NCI-H1105 treated with DMSO at 0.1 percent for 48 hours (cell line): ENCODE measurements around the gene HLA-B.
"Not testable (repeated sequence)": the region's sequence is repeated elsewhere in the genome, so short reads cannot be mapped to it uniquely, and the experiment has no call there.

Experiments
- DNase-seq: peaks from one replicate; lab custom pipeline; 2025; lab: John Stamatoyannopoulos, UW

HLA-B gene

GRCh38 chr6:31383149-31383548, 26.2 kb upstream of the HLA-B start:
- no peak for DNase-seq

GRCh38 chr6:31381666-31382065, 24.7 kb upstream of the HLA-B start:
- DNase-seq = no peak

- DNase-seq = no peak
Observed at GRCh38 chr6:31379850-31380249, 22.9 kb upstream of the HLA-B start.

- no peak for DNase-seq
Observed at GRCh38 chr6:31378721-31379103, 21.7 kb upstream of the HLA-B start.

- no peak for DNase-seq
Observed at GRCh38 chr6:31378062-31378720, 21.2 kb upstream of the HLA-B start.

GRCh38 chr6:31377029-31377428, 20.1 kb upstream of the HLA-B start:
- DNase-seq = no peak

GRCh38 chr6:31375699-31376098, 18.7 kb upstream of the HLA-B start:
- no peak for DNase-seq

- DNase-seq = not testable (repeated sequence)
Observed at GRCh38 chr6:31374118-31374517, 17.1 kb upstream of the HLA-B start.

- DNase-seq = no peak
Observed at GRCh38 chr6:31368461-31368860, 11.5 kb upstream of the HLA-B start.

- DNase-seq = peak; percentile 69
Observed at GRCh38 chr6:31366693-31367470, 9.9 kb upstream of the HLA-B start.

- no peak for DNase-seq
Observed at GRCh38 chr6:31365864-31366263, 8.9 kb upstream of the HLA-B start.

- no peak for DNase-seq
Observed at GRCh38 chr6:31363811-31364210, 6.8 kb upstream of the HLA-B start.

GRCh38 chr6:31362751-31363150, 5.8 kb upstream of the HLA-B start:
- DNase-seq = no peak

- no peak for DNase-seq
Observed at GRCh38 chr6:31359581-31359980, 2.6 kb upstream of the HLA-B start.

- no peak for DNase-seq
Observed at GRCh38 chr6:31358302-31358701, 1.3 kb upstream of the HLA-B start.

GRCh38 chr6:31357886-31358285, 907 bp upstream of the HLA-B start:
- no peak for DNase-seq

- no peak for DNase-seq
Observed at GRCh38 chr6:31356216-31356945, 598 bp downstream of the HLA-B start.

GRCh38 chr6:31355583-31355948, 1.4 kb downstream of the HLA-B start:
- DNase-seq = no peak

- DNase-seq = no peak
Observed at GRCh38 chr6:31354864-31355582, 2.0 kb downstream of the HLA-B start.

- DNase-seq = no peak
Observed at GRCh38 chr6:31354158-31354863, 2.7 kb downstream of the HLA-B start.

- no peak for DNase-seq
Observed at GRCh38 chr6:31353384-31353945, 3.5 kb downstream of the HLA-B start.
